Activated T-cell treated with anti-CD3 and anti-CD28 coated beads, Interleukin-2, amount 50 U/mL, for 72 hours (primary cell): Measurements from ENCODE around the gene COMMD7. TPM values are rescaled to one million over a fixed set of nuclear protein-coding genes. Genes with fewer than 3 reads are reported as not detected.
"Not testable (repeated sequence)": the region's sequence is repeated elsewhere in the genome, so short reads cannot be mapped to it uniquely, and the experiment has no call there.

Experiments
- ATAC-seq, 2 donors: fragments of 150-1000 bp; cut with Tn5 transposase; replicated peaks in 1 of 2; 2 replicates each; pipeline ENCODE4 v1.10.0; 2021; ENCODE audit warnings: moderate library complexity in 2 of 2, mild to moderate bottlenecking in 1 of 2
- DNase-seq, 2 donors: peaks; one replicate each; pipeline ENCODE4 v3.0.0; 2021 to 2022; ENCODE audit warnings: mixed read lengths in 1 of 2
- H3K27ac Mint-ChIP-seq: one replicate; pipeline ENCODE4 v1.8.0; 2022; ENCODE audit warnings: mild to moderate bottlenecking, moderate library complexity, mixed read lengths
- H3K27me3 Mint-ChIP-seq: one replicate; pipeline ENCODE4 v1.8.0; 2022; ENCODE audit warnings: low read depth, mixed read lengths
- H3K36me3 Mint-ChIP-seq, 2 donors: one replicate each; pipeline ENCODE4 v1.8.0; 2022; ENCODE audit warnings: mixed read lengths in 2 of 2, mild to moderate bottlenecking in 1 of 2; ENCODE audit not compliant: insufficient read depth in 2 of 2
- H3K4me1 Mint-ChIP-seq: one replicate; pipeline ENCODE4 v1.8.0; 2022; ENCODE audit warnings: low read depth, mixed read lengths
- H3K4me3 Mint-ChIP-seq, 2 donors: one replicate each; pipeline ENCODE4 v1.8.0; 2022; ENCODE audit warnings: mild to moderate bottlenecking in 2 of 2, mixed read lengths in 2 of 2, moderate library complexity in 2 of 2
- H3K9me3 Mint-ChIP-seq, 2 donors: one replicate each; pipeline ENCODE4 v1.8.0; 2022; ENCODE audit warnings: mixed read lengths in 2 of 2
- total RNA-seq, 2 donors: library from RNA; stranded (reverse); gene quantifications; one replicate each; pipeline ENCODE4 v1.2.3, GENCODE V29; 2022

The COMMD7 gene
- total RNA-seq, 2 donors from 2014 or later, result 51.8 to 62.0 TPM

DNA sequence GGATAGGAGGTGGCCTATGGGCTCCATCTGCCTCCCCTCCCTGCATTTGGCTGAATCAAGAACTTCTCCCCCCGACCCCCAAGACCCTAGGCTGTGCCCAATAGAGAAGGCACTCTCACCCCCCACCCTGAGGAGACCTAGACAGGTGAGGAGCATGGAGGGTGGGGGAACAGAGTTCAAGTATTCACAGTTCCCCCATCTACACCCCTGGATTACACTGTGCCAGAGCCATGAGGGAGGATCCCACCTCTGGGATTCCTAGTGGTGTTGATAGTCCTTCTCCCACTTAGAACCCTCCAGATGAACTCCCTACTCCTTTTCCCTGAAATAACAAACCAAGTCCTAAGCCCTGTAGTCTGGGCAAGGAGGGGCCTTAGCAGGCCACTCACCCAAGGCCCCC, 54.3 kb downstream of the COMMD7 start:
- H3K4me1 Mint-ChIP-seq, H3K36me3 Mint-ChIP-seq, DNase-seq, H3K27ac Mint-ChIP-seq, H3K9me3 Mint-ChIP-seq, H3K27me3 Mint-ChIP-seq, H3K4me3 Mint-ChIP-seq: not testable (repeated sequence)
- peak in 1 of 2 donors; percentile 7 for ATAC-seq

DNA sequence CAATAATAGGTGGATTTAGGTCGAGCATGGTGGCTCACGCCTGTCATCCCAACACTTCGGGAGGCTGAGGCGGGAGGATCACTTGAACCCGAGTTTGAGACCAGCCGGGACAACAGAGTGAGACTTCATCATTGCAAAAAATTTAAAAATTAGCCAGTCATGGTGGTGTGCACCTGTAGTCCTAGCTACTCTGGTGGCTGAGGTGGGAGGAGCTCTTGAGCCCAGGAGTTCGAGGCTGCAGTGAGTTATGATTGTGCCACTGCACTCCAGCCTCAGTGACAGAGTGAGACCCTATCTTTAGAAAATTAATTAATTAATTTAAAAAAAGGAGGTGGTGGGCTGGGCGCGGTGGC, 56.1 kb downstream of the COMMD7 start:
- H3K27ac Mint-ChIP-seq, result no peak overlapping the region
- DNase-seq, result no peak
- H3K4me1 Mint-ChIP-seq, result peaks cover 15% of the 10 kb centered on the region
- H3K36me3 Mint-ChIP-seq, result no peaks in the 10 kb centered on the region
- no peaks in the 10 kb centered on the region for H3K9me3 Mint-ChIP-seq
- no peak overlapping the region for H3K4me3 Mint-ChIP-seq
- H3K27me3 Mint-ChIP-seq, result no peaks in the 10 kb centered on the region
- no peak for ATAC-seq

DNA sequence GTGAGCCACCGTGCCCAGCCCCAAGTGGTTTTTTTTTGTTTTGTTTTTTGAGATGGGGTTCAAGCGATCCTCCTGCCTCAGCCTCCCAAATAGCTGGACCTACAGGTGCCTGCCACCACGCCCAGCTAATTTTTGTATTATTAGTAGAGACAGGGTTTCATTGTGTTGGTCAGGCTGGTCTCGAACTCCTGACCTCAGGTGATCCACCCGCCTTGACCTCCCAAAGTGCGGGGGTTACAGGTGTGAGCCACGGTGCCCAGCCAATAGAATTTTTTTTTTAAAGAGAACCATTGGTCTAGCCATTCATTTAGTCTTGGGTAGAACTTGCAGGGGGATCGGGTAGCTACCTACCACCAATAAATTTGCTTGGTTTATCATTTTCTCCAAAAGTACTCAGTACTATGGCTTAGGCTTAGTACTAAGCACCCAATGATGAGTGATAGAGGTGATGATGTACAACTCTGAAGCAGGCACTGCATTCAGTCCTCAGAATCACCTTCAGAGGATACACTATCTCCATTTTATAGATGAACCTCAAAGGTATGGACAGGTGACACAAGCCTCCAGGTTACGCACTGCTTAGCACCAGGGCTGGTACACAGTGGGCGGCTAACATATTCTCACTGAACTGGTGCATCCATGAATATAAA, 56.6 kb downstream of the COMMD7 start:
- no peak for DNase-seq
- Mint-ChIP-seq H3K36me3 (no peaks in the 10 kb centered on the region), H3K4me3 (no peak overlapping the region), H3K27me3 (no peaks in the 10 kb centered on the region), H3K27ac (no peak overlapping the region), H3K4me1 (peaks cover 18% of the 10 kb centered on the region), H3K9me3 (no peaks in the 10 kb centered on the region)
- ATAC-seq, result no peak

- peaks cover 24% of the 10 kb centered on the region for H3K4me1 Mint-ChIP-seq
- no peaks in the 10 kb centered on the region for H3K36me3 Mint-ChIP-seq
- H3K27me3 Mint-ChIP-seq, result no peaks in the 10 kb centered on the region
- H3K9me3 Mint-ChIP-seq, result no peaks in the 10 kb centered on the region
- no peak overlapping the region for H3K4me3 Mint-ChIP-seq
- no peak for ATAC-seq
- no peak overlapping the region for H3K27ac Mint-ChIP-seq
- DNase-seq, result no peak
These were observed 57.4 kb downstream of the COMMD7 start for GRCh38 chr20:32685541-32686529.

GRCh38 chr20:32682508-32682987, 60.7 kb downstream of the COMMD7 start:
- DNase-seq, result no peak
- Mint-ChIP-seq H3K27me3 (no peaks in the 10 kb centered on the region), H3K27ac (no peak overlapping the region), H3K36me3 (no peaks in the 10 kb centered on the region), H3K9me3 (no peaks in the 10 kb centered on the region), H3K4me1 (peaks cover 28% of the 10 kb centered on the region), H3K4me3 (no peak overlapping the region)
- ATAC-seq, result peak in 1 of 2 donors; percentile 31

DNA sequence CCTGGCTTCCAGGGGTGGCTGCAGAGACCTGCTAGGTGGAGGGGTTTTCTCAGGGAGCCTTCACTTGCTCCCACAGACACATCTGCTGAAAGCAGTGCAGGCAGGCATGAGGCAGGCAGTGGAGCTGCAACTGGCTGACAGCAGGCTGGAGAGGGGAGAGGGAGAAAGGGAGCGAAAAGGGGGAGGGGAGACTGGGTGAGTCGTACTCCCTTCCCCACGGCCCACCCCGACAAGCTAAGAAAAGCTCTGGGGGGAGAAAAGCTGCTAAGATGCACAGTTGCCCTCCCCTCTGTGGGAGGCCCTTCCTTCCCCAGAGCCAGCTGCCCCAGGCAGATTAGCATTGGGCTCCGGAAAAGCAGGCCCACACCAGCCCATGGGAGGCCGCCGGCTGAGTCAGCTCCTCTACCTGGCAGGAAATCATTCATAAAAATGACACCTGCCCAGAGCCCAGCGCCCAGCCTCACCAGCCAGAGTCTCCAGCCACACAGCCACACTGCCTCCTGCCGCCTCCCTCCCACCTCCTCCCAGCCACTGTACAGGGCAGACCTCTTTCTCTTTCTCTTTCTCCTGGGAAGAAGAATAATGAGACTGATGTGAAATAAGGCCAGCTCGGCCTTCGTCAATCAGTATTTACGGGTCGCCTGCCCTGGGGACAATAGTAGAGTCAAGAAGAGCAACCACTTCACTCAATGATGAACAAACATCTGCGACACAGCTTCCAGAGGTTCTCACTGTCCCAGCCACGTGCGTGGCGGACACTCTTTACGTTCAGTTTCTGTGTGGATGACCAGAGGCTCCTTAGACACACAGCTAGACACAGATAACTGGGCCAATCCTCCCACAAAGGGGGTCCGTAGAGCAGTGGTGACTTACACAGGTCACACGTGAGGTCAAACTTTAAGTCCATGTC, 61.8 kb downstream of the COMMD7 start:
- ATAC-seq (peak; percentile 28 to 38), DNase-seq (peak in 1 of 2 donors; percentile 10)

DNA sequence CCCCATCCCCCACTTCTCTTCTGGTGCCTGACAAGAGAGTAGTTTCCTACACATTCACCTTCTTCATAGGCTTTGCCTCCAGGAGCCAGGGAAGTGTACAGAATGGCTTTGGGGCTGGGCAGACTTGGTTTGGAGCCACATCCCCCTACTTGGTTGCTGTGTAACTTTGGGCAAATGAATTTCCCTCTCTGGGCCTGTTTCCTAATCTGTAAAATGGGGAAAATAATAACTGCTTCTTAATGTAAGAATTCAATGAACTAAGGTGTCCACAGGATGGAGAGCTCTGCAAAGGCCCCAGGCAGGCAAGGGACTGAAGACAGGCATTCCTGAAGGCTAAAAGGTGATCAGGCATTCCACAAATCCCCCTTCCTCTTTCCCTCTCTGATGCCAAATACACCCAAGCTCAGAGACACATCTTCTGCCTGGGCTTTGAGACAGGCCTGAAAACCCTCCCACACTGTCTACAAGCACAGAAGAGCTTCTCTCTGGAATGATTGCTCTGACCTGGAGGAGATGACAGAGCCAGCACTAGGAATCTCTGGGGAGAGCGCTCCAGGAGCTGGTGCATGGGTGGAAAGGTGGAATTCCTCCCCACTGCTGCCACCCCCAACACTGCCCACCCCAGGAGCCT, 62.6 kb downstream of the COMMD7 start:
- no peaks in the 10 kb centered on the region for H3K27me3 Mint-ChIP-seq
- no peaks in the 10 kb centered on the region for H3K36me3 Mint-ChIP-seq
- DNase-seq (no peak), ATAC-seq (no peak)
- H3K4me3 Mint-ChIP-seq, result no peak overlapping the region
- H3K9me3 Mint-ChIP-seq, result no peaks in the 10 kb centered on the region
- H3K27ac Mint-ChIP-seq, result no peak overlapping the region
- H3K4me1 Mint-ChIP-seq, result peaks cover 22% of the 10 kb centered on the region

More for the DNA sequence above, 61.8 kb downstream of the COMMD7 start:
- H3K4me1 Mint-ChIP-seq, result peaks cover 28% of the 10 kb centered on the region
- H3K27ac Mint-ChIP-seq, result no peak overlapping the region
- no peak overlapping the region for H3K4me3 Mint-ChIP-seq
- no peaks in the 10 kb centered on the region for H3K36me3 Mint-ChIP-seq
- H3K27me3 Mint-ChIP-seq, result no peaks in the 10 kb centered on the region
- no peaks in the 10 kb centered on the region for H3K9me3 Mint-ChIP-seq

- no peak for DNase-seq
- H3K27me3 Mint-ChIP-seq, result no peaks in the 10 kb centered on the region
- H3K9me3 Mint-ChIP-seq, result no peaks in the 10 kb centered on the region
- no peak overlapping the region for H3K4me3 Mint-ChIP-seq
- H3K36me3 Mint-ChIP-seq, result no peaks in the 10 kb centered on the region
- peaks cover 22% of the 10 kb centered on the region for H3K4me1 Mint-ChIP-seq
- H3K27ac Mint-ChIP-seq, result no peak overlapping the region
- ATAC-seq, result no peak
These were observed 64.3 kb downstream of the COMMD7 start for GRCh38 chr20:32678948-32679347.

- Mint-ChIP-seq H3K4me1 (peaks cover 15% of the 10 kb centered on the region), H3K36me3 (no peaks in the 10 kb centered on the region), H3K27ac (no peak overlapping the region), H3K9me3 (no peaks in the 10 kb centered on the region), H3K27me3 (no peaks in the 10 kb centered on the region), H3K4me3 (no peak overlapping the region)
- DNase-seq (no peak), ATAC-seq (no peak)
These were observed 67.9 kb downstream of the COMMD7 start for GRCh38 chr20:32675223-32675975.

DNA sequence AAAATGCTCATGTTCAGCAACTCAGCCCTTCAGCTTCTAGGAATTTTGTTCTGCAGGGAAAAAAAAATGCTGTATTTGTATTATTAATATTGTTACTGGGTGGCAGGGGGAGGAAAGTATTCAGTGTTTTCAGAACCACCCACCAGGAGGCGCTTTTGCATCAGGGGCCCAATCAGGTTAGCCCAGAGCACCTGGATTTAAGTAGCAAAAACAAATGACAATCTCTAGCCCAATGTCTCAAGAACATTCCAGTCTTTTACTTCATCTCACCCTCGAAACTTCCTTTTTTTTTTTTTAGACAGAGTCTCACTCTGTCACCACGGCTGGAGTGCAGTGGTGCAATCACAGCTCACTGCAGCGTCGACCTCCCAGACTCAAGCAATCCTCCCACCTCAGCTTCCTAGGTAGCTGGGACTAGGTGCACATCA, 68.9 kb downstream of the COMMD7 start:
- peaks cover 15% of the 10 kb centered on the region for H3K4me1 Mint-ChIP-seq
- H3K36me3 Mint-ChIP-seq, result no peaks in the 10 kb centered on the region
- peak; percentile 73 to 76 for DNase-seq
- H3K9me3 Mint-ChIP-seq, result no peaks in the 10 kb centered on the region
- H3K27ac Mint-ChIP-seq, result no peak overlapping the region
- H3K27me3 Mint-ChIP-seq, result no peaks in the 10 kb centered on the region
- ATAC-seq, result peak; percentile 45 to 54
- H3K4me3 Mint-ChIP-seq, result no peak overlapping the region

GRCh38 chr20:32672982-32673851, 70.0 kb downstream of the COMMD7 start:
- Mint-ChIP-seq H3K27me3 (no peaks in the 10 kb centered on the region), H3K36me3 (no peaks in the 10 kb centered on the region), H3K4me3 (peak overlapping the region; percentile 26 to 76), H3K9me3 (no peaks in the 10 kb centered on the region), H3K4me1 (peaks cover 15% of the 10 kb centered on the region), H3K27ac (peak overlapping the region; percentile 88)
- ATAC-seq, result peak; percentile 76 to 84
- DNase-seq, result peak; percentile 49 to 52
